HG03064 (cell line): ENCODE data around the gene LARP4B.
A peak's percentile ranks its signal among the peaks of the same experiment; 100 is the strongest.

Experiments
- ATAC-seq: cut with Tn5 transposase; IDR thresholded peaks from one replicate; pipeline ENCODE4 v1.9.1; 2021; ENCODE audit warnings: low read depth; ENCODE audit not compliant: unreplicated experiment

The LARP4B gene

DNA sequence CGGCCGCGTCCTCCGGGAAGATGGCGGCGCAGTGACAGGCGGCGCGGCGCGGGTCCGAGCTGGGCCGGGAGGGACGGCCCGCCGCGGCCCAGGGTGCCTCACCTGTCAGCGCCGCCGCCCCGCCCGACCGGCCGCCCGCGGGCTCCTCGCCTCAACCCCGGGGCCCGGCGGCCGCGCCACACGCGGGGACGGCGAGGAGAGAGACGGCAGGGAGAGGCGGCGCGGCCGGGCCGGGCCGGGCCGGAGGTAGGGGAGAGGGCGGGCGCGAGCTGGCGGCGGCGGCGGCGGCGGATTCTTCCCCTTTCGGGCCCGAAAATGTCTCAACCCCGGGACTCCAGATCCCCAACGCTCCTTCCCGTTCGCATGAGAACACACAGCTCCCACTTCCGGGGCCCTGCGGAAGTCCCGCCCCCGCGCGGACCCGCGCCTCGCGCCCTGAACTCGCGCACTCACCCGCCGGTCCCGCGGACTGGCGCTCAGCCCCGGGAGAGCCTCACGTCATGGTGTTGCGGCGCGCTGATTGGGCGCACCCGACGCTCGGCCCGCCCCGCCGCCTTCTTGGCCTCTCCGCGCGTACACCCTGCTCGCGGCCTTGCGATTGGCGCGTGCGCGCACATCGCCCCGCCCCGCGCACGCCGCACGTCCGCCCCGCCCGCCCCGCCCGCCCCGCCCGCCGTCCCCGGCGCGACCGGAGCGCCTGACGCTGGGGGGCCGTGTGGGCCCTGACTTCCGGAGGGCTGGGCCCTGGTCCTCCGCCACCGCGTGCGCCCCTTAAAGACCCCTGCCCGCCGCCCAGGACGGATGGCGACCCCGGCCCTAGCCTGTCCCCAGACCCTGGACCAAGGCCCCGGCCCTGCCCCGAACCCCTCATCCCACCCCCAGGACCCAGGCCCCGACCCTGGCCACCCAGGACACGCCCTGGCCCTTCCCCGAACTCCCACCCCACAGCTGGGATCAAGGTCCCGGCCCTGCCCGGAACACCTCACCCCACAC is at the start of gene LARP4B:
LARP4B (minus strand) TSS at position 380 of the 993 bp plus-strand sequence. CDS start 45,984 bp downstream, outside the sequence.
- peak; percentile 90 for ATAC-seq

DNA sequence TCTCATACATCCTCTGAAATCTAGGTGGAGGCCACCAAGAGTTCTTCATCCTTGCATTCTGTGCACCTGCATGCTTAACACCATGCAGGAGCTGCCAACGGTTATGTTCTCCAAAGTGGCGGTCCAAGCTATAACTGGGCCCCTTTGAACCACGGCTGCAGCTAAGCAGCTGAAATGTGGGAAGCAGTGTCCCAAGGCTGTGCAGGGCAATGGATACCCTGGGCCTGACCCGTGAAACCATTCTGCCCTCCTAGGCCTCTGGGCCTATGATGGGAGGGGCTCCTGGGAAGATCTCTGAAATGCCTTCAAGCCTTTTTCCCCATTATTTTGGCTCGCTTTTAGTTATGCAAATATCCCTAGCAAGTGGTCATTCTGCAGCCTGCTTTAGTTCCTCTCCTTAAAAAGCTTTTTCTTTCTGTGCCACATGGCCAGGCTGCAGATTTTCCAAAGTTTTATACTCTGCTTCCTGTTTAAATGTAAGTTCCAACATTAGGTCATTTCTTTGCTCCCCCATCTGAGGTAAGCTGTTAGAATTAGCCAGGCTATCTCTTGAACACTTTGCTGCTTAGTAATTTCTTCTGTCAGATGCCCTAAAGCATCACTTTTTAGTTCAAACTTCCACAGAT is 49.1 kb upstream of the LARP4B start:
- ATAC-seq: no peak

DNA sequence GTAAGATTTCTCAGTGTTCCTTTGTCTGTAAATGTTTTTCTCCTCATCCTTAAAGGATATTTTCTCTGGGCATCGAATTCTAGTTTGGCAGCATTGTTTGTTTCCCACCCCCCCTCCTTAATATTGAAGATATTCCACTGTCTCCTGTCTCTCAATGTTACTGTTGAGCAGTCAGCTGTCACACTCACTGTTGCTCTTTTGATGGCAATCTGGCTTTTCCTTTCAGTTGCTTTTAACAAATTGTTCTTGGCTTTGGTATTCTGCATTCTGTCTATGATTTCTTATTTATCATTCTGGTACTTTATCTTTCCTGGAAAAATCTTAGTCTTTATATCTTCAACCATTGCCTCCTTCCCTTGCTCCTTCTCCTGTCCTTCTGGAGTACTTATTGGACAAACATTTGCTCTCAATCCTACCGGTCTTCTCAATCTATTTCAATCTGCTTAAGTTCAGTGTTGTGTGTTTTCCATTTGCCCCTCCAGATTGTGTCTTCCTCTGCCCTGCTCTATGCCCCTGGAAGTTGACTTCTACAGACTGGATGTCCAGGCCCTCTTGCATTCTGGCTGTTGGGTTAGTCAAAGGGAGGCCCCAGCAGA is 47.4 kb upstream of the LARP4B start:
- ATAC-seq: no peak

DNA sequence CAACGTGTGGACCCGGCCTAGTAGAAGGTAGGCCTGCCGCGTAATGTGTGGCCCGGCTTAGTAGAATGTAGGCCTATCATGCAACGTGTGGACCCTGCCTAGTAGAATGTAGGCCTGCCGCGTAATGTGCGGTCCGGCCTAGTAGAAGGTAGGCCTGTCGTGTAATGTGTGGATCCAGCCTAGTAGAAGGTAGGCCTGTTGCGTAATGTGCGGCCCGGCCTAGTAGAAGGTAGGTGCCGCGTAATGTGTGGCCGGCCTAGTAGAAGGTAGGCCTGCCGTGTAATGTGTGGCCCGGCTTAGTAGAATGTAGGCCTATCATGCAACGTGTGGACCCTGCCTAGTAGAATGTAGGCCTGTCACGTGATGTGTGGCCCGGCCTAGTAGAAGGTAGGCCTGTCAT is 44.8 kb upstream of the LARP4B start:
- ATAC-seq: no peak

DNA sequence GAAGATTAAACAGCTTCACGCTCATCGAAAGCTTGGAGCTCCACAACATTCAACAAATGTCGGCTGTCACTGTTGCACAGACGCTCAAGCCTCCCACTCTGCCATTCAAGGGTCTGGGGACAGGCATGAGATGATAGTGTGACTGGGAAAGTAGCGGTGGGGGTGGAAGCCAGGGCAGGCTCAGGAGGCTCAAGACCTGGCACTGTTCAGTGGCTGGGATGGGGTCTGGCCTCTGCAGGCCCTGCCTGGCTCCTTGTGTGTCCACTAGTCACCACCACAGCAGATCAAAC is 43.2 kb upstream of the LARP4B start:
- ATAC-seq: no peak

DNA sequence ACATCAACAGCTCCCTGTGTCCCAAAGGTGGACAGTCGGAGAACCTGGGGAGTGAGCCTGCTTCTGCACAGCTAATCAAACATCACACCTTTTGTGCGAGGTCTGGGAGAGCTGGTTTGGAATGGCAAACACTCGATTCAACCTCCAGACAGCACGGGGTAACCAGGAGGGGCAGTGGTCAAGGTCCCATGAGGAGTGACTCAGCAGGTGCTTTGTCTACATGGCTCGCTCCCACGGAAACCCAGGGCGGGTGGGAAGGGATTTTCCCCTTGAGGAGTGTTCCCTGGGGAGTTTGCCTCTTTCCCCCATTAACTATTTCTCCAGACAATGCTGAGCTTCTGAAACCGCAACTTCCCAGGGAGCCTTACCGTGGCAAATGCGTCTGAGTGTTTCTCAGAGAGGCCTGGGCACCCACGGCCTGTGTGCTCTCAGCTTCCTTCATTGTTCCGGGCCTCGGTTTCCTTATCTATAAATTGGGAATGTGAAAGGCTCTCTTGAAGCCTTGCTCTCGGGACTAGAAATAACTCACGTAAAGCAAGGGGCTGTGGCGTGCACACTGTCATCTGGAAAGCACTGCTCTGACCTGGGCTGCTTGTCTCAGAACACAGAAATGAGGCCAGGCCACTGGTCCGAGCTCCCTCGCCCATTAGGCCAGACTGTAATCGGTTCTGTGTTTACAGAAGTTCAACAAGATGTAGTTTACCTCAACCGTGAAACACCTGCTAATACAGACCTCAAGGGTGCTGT is 42.7 kb upstream of the LARP4B start:
- no peak for ATAC-seq

DNA sequence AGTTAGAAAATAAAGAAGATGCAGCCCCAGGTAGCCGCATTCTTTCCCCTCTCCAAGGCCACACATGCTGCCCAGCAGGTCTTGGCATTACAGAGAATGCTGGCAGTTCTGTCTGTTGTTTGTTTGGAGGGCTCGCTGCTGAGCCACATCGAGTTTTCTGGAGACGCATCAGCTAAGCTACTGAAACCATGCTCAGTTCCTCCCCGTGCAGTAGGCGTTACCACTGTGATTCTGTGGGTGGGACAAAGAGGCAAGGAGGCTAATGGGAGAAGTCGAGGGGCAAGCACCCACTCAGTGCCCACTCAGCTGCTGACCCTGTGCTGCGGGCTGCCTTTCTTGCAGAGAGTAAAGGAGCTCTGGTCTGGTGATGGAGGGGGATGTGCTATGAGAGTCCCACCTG is 41.3 kb upstream of the LARP4B start:
- ATAC-seq: no peak

DNA sequence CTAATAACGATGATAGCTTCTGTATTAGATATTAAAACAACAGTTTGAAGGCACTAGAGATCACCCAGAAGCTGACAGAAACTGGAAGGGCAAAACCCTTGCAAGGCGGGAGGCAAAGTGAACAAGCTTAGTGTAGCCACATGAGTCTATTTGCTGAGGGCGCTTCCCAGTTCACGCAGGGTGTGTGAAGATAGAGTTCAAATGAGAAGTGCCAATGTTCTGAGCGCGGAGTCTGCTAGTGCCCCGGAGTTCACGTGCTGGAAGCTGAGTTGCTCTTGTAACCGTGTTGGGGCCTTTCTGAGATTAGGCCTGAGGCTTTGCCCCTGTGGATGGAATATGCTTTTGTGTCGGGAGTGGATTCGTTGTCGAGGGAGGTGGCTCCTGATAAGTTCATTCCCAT is 40.1 kb upstream of the LARP4B start:
- no peak for ATAC-seq

DNA sequence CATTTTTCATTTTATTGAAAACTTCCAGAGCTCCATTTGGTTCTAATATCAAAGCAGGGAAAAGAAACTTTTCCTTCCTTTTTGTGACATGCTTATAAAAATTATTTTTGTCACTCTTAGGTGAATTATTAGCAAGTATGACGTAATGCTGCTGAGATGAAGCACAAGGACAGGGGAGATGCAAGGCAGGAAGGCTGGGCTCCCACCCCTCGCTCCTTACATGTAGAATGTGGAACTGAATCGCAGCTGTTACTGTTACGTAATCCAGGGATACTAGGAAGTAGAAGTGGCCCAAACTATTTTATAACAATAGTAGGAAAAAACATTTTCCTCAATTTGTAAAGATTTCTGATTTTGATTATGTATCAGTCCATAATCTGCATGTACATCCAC is 39.6 kb upstream of the LARP4B start:
- no peak for ATAC-seq

DNA sequence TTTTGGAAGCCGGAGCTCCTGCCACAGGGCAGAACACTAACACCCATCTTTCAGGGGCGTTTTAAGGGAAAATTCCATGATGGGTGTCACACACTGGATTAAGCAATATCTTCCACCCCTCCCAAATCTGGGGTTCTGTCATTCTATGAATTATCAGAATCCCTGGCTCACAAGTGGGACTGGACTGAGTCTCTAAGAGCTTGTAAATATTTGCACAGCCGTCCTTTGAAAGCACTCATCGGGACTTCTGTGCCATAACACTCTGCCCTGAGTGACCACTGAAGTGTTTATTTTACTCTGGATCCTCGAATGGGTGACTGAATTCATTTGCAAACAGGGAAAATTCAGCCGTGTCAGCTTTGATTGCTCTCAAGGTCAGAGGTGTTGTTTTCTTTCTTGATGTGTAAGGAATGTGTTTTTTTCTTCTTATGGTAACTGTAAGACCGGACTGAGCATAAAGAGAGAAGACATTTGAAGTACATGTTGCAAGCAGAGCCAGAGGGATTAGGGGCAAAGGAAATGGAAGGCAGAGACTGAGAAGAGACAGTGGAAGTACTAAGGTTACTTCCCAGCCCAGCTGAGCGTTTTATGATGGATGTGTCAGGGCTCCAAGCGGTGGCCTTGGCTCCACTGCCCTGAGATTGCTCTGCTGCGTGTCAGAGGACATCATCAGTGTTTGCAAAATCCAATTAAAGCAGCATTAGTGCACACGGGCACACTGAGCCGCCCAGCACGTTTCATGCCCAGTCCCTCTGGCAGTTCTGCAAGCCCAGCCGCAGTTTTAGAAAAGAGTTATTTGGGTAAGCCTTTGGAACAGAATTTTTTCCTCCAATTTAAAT is 39.0 kb upstream of the LARP4B start:
- no peak for ATAC-seq

DNA sequence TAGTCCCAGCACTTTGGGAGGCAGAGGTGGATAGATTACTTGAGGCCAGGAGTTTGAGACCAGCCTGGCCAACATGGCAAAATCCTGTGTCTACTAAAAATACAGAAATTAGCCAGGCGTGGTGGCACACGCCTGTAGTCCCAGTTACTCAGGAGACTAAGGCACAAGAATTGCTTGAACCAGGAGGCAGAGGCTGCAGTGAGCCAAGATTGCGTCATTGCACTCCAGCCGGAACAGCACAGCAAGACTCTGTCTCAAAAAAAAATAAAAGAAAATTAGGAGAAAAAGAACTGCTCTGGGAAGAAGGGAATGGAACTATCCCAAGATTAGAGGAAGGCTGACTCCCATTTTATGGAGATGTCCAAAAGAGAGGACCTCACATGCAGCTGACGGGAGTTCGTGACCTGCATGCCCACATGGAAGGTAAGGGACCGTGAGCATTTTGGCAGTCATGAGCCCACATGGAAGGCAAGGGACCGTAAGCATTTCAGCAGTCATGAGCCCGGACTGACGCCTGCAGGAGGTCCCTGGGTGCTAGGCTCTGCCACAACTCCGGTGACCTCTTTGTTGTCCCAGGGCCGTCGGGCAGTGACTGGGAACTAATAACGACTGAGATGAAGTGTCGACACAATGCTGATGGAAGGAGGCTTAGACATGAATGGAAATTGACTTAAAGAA is 38.1 kb upstream of the LARP4B start:
- no peak for ATAC-seq

DNA sequence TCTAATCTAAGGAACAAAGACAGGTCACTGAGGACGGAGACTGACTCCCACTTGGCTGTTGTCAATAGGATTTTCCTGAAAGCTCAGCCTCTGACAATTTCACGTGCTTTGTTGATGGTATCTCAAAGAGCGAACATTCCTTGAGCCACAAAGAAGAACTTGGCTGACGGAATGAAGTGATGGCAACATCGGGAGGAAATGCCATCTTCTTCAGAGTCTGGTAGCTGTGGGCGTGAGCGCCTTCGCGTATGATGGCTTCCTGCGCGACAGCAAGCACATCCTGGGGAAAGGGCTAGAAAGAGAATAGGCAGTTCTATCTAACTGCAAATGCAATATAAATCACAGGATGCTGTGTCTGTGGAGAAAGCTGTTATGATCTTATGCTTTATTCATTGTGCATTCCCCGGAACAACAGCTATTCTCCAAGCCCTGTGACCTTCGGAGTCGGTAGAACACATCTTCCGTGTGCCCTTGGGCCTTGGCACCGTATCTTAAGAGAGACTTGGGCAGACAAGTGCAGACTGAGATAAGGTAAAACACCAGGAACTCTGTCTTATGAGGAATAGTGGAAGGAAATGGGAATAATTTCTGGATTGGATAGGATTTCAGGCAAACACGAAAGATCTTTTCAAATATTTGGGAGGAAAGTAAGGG is 37.2 kb upstream of the LARP4B start:
- ATAC-seq: no peak

DNA sequence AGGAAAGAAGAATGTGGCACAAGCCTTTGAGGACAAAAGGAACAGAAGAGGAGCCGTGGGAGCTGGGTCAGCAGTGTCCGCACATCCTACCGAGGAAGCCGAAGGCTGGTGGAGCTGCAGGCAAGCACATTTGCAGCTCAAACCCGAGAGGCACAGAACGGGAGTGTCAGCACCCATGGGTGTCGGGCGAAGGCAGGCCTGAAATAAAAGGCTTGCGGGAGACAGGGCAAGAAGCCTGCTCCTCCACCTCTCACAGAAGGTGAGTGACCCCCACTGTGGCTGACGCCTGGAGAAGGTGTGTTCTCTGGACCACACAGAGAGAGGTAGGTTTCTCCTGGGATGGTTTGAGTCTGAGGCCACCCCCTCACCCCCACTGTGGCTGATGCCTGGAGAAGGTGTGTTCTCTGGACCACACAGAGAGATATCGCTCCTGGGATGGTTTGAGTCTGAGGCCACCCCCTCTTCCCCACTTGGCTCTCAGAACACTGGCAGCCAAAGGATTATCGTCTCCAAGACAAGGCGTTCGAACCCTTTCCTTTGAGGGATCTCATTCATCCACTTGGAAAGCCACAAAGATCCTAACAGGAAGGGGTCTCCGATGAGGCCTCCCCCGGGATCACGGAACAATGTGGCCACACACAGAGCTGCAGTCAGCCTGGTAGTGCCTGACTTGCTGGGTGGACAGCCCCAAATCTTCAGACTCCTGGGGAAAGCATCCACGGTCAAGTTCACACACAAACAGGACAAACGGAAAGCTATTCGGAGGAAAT is 35.1 kb upstream of the LARP4B start:
- no peak for ATAC-seq

DNA sequence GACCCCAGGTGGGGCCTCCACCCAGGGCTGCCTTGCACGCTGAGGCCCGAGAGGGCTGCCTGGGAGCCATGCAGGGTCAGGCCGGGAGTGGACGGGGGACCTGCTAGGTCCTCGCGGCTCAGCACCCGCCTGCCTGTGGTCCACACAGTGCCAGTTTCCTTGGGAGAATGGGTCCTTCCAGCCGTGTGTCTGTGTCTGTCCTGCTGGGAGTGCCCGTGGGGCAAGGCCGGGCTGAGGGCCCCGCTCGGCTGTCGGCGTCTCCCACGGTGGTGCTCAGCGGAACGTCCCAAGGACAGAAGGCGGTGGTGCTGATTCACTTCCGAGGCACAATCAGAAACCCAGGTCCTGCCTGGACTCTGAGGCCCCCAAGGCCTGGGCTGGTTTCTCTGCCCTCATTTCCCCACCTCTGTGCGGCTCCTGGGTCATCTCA is 33.5 kb upstream of the LARP4B start:
- ATAC-seq: no peak

DNA sequence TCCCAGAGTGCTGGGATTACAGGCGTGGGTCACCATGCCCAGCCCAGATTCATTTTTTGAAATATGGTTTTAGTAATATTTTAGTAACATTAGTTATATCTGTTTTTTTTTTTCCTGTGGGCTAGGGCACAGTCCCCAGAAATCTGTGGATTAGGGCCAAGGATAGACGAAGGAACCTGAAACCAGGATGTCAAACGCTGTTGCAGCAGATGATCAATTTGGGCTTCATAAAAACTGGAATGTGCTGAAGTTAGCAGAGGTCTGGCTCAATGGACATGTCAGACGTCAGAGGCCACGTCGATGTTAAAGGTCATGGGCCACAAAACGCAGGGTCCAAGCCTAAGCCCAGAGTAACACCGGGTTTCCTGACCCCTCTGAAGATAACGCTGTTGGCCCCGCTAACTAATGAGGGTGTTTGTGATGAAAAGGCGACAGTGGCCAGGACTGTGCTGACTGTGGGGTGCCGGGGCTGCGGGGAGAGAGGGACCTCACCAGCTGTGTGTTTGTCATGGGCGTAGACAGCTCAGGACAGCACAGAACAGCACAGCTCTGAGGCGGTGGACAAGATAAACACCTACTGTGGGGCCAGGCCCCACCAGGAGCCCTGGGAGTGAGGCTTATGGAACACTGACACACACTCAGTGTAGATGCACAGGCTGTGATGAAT is 32.9 kb upstream of the LARP4B start:
- ATAC-seq: no peak

DNA sequence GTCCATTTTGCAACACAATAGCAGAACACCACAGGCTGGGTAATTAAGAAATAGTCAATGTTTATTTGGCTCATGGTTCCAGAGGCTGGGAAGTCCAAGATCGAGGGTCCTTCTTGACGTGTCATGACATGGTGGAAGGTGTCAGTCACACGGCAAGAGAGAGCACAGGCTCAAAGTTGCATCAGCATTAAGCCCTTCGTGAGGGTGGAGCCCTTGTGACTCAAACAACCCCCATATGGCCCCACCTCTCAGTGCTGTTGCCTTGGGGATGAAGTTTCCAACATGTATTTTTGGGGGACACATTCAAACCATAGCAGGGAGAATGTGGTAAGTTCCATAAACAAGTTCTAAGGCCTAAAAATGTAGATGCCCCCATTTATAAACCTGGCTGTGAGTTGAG is 32.1 kb upstream of the LARP4B start:
- no peak for ATAC-seq

DNA sequence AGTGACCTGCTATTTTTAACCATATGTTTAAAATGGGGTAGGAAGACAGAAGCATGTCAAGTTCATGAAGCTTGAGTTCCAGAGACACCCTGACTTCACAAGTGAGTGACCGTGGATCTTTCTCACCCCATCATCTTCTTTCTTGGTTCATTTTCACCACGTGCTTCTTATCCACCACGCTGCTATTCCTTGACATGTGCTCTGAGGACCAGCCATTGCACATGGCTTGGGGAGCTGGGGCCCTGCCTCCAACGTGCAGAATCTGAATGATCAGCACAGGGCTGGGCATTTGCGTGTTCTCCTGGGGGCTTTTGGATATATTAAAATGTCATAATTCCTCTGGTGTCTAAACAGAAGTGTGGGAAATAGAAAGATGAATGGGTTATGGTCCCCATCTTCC is 31.7 kb upstream of the LARP4B start:
- no peak for ATAC-seq

DNA sequence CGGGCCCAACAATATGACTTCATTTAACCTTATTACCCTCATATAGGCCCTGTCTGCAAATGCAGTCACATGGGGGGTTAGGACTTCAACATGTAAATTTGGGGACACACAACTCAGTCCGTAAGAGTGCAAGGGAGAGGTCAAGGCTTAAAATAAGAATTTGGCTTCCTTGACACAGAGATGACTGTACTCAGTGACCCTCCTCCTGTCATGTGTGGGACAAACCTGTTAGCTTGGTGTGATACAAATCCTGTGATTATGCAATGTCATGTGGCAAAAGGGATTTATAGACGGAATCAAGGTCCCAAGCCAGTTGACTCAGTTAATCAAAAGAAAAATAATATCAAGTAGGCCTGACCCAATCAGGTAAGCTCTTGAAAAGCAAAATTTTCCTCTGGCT is 30.8 kb upstream of the LARP4B start:
- no peak for ATAC-seq
